ENCODE measurements around the gene AQP1.

Gene AQP1

DNA sequence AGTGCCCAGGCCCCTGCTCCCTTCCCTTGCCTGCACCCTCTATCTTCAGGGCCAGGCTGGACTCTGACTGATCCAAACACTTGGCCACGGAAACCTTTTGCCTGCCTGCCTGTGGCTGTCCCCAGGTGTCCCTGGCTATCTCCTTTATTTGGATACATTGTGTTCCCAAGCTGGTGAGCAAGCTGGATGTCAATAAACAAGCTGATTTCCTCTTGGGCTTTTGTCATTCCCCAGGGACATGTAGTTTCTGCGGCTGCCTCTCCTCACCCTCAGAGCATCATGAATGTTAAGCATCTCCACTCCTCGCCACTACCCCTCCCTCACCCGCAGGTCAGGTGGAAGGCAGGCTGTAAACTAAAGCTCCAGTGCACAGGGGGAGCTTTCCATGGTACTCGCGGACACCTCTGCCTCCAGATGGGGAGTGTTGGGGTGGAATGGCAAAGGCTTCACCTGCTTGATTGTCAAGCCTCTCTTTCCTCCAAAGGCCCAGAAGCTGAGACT is 59.0 kb downstream of the AQP1 start:
- in situ Hi-C loops (cut with HindIII; ENCODE audit: low sequenced_read_pairs) = loop anchor here (25.0 kb wide), 1 partner anchor 142 kb away; no protein-coding TSS in a partner anchor

DNA sequence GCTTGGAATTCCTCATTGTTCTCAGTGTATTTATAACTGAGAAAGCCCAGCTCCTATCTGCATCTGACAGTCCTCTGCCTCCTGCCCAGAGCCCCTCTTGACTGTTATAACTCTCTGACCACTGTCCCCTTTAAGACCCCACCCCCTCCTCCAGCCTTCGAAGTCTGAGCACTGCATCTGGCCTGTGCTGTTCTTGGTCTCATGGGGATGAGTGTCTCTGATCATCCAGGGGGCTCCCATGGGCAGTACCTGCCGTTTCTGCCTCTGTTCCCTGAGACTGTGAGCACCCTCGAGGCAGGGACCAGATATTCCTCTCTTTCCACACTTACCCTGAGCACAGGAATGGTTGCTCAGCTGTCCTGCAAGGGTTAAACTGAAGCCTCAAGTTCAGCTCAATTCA is 59.8 kb downstream of the AQP1 start:
- in situ Hi-C loops (cut with HindIII; ENCODE audit: low sequenced_read_pairs) = loop anchor here (25.0 kb wide), 1 partner anchor 141 kb away; no protein-coding TSS in a partner anchor

DNA sequence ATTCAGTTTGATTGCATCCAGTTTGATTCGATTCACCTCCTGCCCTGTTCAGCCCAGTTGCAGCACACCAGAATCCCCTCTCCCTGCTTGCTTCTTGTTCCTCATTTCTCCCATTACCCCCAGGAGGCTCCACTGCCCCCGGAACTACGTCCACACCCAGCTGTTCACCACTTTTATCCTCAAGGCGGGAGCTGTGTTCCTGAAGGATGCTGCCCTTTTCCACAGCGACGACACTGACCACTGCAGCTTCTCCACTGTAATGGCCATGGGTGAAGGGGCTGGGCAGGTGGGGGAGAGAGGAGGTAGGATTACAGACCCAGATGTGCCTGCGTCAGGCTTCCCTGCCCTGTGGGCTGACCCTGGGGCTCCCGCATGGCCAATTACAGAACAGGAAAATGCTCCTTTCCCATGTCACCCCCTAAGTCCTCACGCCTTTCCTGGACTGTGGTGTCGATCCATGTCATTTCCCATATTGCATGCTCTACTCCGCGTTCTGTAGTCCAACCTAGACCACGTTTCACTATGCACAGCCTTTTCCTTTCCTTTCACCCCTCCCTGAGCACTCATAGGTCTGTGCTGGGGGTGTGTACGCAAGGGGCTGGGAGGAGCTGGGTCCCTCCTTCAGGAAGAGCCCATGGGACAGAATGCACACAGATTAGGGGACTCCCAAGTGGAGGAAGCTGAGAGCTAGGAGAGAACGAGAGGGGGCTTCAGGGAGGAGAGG is 60.3 kb downstream of the AQP1 start:
- in situ Hi-C loops (cut with HindIII; ENCODE audit: low sequenced_read_pairs) = loop anchor here (25.0 kb wide), 1 partner anchor 140 kb away; no protein-coding TSS in a partner anchor

DNA sequence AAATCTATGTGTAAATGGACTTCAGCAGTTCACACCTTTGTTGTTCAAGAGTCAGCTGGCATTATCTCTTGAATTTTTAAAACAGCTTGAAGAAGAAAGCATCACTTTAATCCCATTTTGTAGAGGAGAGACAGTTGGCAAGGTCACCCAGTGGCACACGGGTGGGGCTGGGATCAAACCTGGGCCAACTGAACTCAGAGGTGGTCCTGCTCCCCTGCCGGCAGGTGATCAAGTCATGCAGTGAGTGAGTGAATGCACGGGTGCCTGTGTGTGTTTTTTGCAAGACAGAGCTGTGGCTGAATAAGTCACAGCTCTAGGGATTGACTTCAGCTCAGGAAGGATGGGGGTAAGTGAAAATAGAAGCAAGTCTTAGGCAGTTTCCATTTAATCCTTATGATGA is 61.6 kb downstream of the AQP1 start:
- in situ Hi-C loops (cut with HindIII; ENCODE audit: low sequenced_read_pairs) = loop anchor here (25.0 kb wide), 1 partner anchor 139 kb away; no protein-coding TSS in a partner anchor

DNA sequence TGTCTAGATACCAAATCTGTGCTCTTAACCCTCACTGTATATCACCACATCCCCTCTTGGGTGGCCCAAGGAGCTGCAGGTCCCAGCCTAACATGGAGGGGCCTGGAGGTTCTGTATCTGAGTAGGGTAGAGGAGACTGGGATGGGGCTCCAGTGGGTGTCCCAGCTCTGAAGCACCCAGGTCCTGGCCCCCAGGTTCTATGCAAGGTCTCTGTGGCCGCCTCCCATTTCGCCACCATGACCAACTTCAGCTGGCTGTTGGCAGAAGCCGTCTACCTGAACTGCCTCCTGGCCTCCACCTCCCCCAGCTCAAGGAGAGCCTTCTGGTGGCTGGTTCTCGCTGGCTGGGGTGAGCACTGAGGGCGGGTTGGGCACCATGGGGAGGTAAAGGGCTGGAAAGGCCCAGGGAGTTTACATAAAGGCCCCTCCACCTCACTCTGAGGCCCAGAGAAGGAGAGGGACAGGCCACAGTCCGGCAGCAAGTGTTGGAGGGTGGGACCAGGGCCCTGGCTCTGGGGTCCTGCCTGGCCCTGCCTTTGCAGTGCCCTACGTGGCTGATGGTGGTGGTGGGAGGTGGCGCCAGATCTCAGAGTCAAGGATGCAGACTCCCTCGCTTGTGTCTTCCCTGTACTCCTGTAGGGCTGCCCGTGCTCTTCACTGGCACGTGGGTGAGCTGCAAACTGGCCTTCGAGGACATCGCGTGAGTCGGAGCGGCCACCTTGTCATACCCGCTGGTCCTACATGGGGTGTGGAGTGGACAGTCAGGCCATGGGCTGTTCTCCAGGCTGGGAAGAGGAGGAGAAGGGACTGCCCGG is 62.3 kb downstream of the AQP1 start:
- in situ Hi-C loops (cut with HindIII; ENCODE audit: low sequenced_read_pairs) = loop anchor here (25.0 kb wide), 1 partner anchor 138 kb away; no protein-coding TSS in a partner anchor

DNA sequence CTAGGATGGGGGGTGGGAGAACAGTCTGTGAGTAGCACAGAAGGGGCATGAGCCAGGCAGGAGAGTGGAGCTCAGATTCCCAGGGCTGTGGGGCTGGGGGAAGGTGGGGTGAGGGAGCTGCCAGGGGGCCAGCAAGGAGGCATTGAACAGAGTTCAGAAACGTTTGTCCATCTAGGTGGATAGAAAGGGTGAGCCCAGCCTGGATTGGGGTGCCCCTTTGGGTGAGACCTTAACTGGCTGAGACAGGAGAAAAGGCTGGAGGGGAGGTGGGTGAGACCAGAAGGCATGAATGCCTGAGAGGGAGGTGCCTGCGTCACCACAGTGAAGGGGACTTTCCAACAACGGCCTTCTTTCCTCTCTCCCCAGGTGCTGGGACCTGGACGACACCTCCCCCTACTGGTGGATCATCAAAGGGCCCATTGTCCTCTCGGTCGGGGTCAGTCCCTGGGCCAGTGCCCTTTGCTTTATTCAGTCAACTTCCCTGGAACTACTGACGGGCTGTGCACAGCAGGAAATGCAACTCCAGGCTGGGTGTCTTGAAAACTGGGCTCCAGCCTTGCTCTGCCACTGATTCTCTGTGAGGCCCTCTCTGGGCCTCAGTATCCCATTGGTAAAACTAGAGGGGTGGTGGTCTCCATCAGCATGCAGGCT is 63.1 kb downstream of the AQP1 start:
- in situ Hi-C loops (cut with HindIII; ENCODE audit: low sequenced_read_pairs) = loop anchor here (25.0 kb wide), 1 partner anchor 138 kb away; no protein-coding TSS in a partner anchor
